IPS-20b (cell line): Measurements from ENCODE around the gene PLXNA4.

Experiments
- H3K27ac ChIP-seq: one replicate; pipeline ENCODE4 v1.5.1; 2013; ENCODE audit warnings: low read length
- H3K27me3 ChIP-seq: 2 replicates; pipeline ENCODE4 v1.6.1; 2013; ENCODE audit warnings: mild to moderate bottlenecking, low read length, inconsistent platforms; ENCODE audit not compliant: insufficient read depth
- H3K36me3 ChIP-seq: 2 replicates; pipeline ENCODE4 v1.6.1; 2013; ENCODE audit warnings: low read depth, mild to moderate bottlenecking, inconsistent platforms, low read length, moderate library complexity; ENCODE audit not compliant: insufficient read depth
- H3K4me1 ChIP-seq: 2 replicates; pipeline ENCODE4 v1.6.1; 2013; ENCODE audit warnings: mild to moderate bottlenecking, control low read depth, inconsistent platforms, low read length, moderate library complexity; ENCODE audit not compliant: insufficient read depth
- H3K4me3 ChIP-seq: 2 replicates; pipeline ENCODE4 v1.5.1; 2013; ENCODE audit warnings: mild to moderate bottlenecking, low read length, inconsistent platforms
- H3K9ac ChIP-seq: 2 replicates; pipeline ENCODE4 v1.6.1; 2013; ENCODE audit warnings: low read depth, mild to moderate bottlenecking, inconsistent platforms, low read length, moderate library complexity
- H3K9me3 ChIP-seq: 2 replicates; pipeline ENCODE4 v1.6.1; 2013; ENCODE audit warnings: mild to moderate bottlenecking, low read depth, low read length, inconsistent platforms; ENCODE audit not compliant: insufficient read depth

Gene PLXNA4

DNA sequence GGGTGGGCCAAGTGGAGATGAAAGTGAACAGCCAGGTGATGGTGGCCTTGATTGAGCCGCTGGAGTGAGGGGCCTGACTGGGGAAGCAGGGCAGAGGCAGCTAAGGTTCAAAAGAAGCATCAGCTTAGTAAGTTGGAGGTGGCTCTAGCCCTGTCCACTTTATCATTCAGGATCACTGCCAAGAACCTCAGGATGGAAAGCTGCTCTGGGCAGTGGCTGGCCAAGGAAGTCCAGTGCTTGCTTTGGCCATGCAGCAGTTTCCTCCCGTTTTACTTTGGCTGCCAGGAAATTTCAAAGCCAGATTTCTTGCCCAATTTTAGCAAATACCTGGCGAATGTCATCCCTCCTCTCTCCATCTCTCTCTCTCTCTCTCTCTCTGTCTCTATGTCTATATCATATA, 384.9 kb downstream of the PLXNA4 start:
- no peaks in the 10 kb centered on the region for H3K36me3 ChIP-seq
- no peak overlapping the region for H3K4me3 ChIP-seq
- peaks cover 13% of the 10 kb centered on the region for H3K9me3 ChIP-seq
- H3K9ac ChIP-seq, result no peak overlapping the region
- peaks cover 31% of the 10 kb centered on the region for H3K4me1 ChIP-seq
- H3K27ac ChIP-seq, result no peak overlapping the region
- H3K27me3 ChIP-seq, result peaks cover 12% of the 10 kb centered on the region; the same call in 1 of the 2 replicates

DNA sequence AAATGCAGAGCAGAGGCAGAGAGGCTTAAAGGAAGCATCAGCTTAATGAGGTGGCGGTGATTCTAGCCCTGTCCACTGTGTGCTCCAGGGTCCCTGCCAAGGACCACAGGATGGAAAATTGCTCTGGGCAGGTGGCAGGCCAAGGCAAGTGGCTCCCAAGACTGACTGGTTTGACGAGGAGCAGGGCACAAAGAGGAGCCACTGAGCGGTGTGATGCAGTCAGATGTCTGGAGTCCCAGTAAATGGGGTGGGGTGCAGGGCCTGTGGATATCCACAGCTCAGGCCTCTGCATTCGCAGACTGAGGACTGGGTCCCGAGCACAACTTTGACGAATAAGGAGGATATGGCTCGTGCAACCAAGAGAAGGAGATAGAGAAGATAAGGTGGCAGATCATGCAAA, 385.6 kb downstream of the PLXNA4 start:
- H3K36me3 ChIP-seq, result no peaks in the 10 kb centered on the region
- no peak overlapping the region for H3K4me3 ChIP-seq
- H3K9me3 ChIP-seq, result peaks cover 15% of the 10 kb centered on the region
- H3K27me3 ChIP-seq, result peaks cover 12% of the 10 kb centered on the region; the same call in 1 of the 2 replicates
- H3K4me1 ChIP-seq, result peaks cover 31% of the 10 kb centered on the region
- no peak overlapping the region for H3K9ac ChIP-seq
- no peak overlapping the region for H3K27ac ChIP-seq

DNA sequence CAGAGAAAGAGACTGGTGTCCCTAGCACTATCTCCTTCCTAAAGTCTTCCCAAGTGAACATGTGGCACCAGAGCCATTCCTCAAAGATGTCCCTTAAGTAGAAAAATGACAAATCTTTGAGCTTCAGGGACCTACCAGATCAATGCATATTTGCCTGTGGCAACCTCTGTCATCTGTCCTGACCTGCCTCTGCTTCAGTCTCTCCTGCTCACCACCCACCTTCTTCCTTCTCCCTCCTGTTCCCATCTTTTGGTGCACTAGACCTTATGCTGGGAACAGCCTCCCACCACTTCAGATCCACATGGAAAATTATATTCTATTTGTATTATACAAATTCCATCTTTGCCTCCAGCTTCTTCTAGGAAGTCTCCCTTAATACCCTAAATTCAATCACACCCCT, 386.4 kb downstream of the PLXNA4 start:
- no peak overlapping the region for H3K9ac ChIP-seq
- H3K36me3 ChIP-seq, result no peaks in the 10 kb centered on the region
- peaks cover 15% of the 10 kb centered on the region for H3K9me3 ChIP-seq
- H3K4me3 ChIP-seq, result no peak overlapping the region
- H3K27ac ChIP-seq, result no peak overlapping the region
- peaks cover 12% of the 10 kb centered on the region; the same call in 1 of the 2 replicates for H3K27me3 ChIP-seq
- peaks cover 31% of the 10 kb centered on the region for H3K4me1 ChIP-seq

DNA sequence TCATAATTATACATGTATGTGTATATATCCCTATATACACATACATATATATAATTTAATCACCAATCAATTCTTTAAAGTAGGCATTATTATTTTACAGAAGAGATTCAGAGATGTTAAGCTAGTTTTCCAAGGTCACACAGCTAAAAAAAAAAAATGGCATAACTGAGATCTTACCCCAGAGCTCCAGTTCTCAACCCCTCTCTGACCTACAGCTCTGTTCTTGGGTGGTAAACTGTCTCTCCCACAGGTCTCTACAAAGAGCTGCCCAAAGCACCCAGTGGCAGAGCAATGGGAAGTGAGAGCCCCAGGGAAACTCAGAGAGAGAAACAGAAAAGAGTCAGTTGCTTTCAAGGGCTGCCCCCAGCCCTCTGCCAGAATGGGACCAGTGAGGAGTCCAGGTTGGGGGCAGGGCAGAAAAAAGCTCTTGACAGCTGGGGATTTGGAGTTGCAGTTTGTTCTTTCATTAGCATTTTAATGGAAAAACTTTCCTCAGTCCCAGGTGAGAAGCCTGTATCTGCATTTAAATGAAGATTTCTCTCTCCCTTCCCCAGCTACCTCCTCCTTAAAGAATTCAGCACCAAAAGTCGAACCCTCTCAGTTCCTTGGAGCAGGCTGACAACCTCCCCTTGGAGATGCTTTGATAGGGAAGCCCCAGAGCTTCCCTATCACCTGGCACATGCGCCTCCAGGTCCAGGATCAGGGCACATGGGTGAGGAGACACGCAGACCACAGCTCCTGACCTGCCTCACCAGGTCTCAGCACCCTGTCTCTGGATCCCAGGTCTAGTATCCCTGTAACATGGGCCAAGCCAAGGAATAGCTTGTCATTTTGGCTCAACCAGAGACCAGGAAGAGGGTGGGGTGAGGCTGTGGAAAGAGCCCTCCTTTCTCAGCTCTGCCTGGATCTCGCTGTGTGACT, 388.1 kb downstream of the PLXNA4 start:
- Histone ChIP-seq H3K9me3 (peaks cover 15% of the 10 kb centered on the region), H3K27me3 (peaks cover 12% of the 10 kb centered on the region; the same call in 1 of the 2 replicates), H3K4me1 (peaks cover 40% of the 10 kb centered on the region), H3K9ac (peak overlapping the region; percentile 68; the same call in 1 of the 2 replicates), H3K27ac (peak overlapping the region; percentile 81), H3K4me3 (peak overlapping the region; percentile 50; the same call in 1 of the 2 replicates), H3K36me3 (no peaks in the 10 kb centered on the region)

DNA sequence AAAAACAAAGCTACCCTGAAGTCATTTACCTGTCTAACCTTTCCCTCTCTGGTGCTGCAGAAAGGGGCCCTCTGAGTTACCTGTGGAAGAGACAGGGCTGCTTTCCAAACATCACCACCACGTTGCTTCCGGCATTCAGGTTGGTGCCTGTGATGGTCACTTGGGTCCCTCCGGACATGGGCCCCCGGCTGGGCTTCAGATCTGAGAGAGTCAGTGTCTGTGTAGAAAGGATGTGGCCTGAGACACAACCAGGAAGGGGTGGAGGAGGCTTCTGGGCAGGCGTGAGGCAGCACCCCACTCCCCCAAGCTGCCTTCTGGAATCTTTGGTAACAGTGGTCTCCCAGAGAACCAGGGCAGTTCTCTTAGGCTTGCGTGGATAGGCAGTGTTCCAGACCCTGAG, 388.9 kb downstream of the PLXNA4 start:
- no peaks in the 10 kb centered on the region for H3K36me3 ChIP-seq
- peaks cover 12% of the 10 kb centered on the region; the same call in 1 of the 2 replicates for H3K27me3 ChIP-seq
- H3K27ac ChIP-seq, result peak overlapping the region; percentile 68
- H3K4me3 ChIP-seq, result no peak overlapping the region
- peaks cover 40% of the 10 kb centered on the region for H3K4me1 ChIP-seq
- peaks cover 15% of the 10 kb centered on the region for H3K9me3 ChIP-seq
- H3K9ac ChIP-seq, result peak overlapping the region; percentile 3; the same call in 1 of the 2 replicates

DNA sequence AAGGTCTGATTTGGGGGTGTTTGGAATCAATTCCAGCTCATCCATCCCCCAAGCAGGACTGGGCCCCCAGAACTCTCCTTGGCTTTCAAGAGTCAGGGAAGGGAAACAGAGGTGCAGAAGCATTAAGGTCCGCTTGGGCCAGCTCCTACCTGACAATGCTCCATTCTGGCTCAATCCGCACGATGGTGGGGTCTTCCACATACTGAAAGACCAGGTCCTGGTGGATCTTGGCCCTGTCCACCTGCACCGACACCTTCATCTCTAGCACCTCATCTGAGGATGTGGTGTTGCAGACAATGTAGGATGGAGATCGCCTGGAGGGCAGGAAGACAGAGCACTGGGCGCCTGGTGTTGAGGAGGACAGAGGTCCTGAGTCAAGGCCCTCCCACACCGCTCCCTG, 391.1 kb downstream of the PLXNA4 start:
- Histone ChIP-seq H3K4me1 (peaks cover 35% of the 10 kb centered on the region), H3K27ac (no peak overlapping the region)

DNA sequence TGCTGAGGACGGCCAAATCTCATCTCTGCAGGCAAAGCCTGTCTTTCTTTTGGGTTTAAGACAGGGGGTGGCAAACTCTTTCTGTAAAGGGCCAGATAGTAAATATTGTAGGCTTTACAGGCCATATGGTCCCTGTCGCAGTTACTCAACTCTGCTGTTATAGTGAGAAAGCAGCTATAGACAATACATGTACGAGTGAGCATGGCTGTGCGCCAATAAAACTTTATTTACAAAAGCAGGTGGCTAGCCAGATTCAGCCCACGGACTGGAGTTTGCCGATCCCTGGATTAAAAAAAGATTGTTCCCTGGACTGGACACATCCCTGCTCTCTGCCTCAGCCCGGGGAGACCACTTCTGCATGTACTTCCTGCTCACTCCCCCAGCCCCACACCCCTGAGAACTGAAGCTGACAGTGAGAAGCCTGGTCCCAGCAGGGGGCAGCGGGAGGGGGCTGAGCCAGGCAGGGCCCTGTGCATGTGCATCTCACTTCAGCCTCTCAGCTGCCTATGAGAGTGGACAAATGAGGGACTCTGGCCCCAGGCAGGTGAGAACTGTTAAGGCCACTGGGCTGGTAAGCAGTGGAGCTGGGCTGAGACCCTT, 392.4 kb downstream of the PLXNA4 start:
- Histone ChIP-seq H3K9me3 (peaks cover 15% of the 10 kb centered on the region), H3K4me1 (peaks cover 26% of the 10 kb centered on the region), H3K36me3 (no peaks in the 10 kb centered on the region), H3K4me3 (no peak overlapping the region), H3K27me3 (no peaks in the 10 kb centered on the region), H3K27ac (no peak overlapping the region), H3K9ac (no peak overlapping the region)

More for the DNA sequence above, 391.1 kb downstream of the PLXNA4 start:
- Histone ChIP-seq H3K27me3 (peaks cover 3% of the 10 kb centered on the region; the same call in 1 of the 2 replicates), H3K9me3 (peaks cover 15% of the 10 kb centered on the region), H3K36me3 (no peaks in the 10 kb centered on the region), H3K9ac (no peak overlapping the region), H3K4me3 (no peak overlapping the region)

DNA sequence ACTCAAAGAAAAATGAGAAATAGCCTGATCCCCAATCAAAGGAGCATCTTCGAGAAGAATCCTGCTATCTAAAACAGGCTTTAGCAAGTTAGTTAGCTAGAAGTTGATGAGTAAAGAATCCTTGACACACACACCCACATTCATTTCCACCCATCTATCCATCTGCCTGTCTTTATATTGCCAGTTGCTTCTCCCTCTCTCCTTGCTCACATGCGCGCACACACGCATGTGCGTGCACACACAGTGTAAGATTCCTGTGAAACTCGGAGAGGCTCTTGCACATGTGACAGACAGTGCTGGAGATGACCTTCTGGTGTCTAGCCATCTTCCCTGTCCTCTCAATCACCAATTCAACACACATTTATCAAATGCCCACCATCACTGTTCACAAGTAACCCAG, 393.3 kb downstream of the PLXNA4 start:
- no peaks in the 10 kb centered on the region for H3K27me3 ChIP-seq
- peaks cover 15% of the 10 kb centered on the region for H3K9me3 ChIP-seq
- H3K36me3 ChIP-seq, result no peaks in the 10 kb centered on the region
- no peak overlapping the region for H3K4me3 ChIP-seq
- H3K9ac ChIP-seq, result no peak overlapping the region
- H3K4me1 ChIP-seq, result peaks cover 20% of the 10 kb centered on the region; the same call in 1 of the 2 replicates
- no peak overlapping the region for H3K27ac ChIP-seq

DNA sequence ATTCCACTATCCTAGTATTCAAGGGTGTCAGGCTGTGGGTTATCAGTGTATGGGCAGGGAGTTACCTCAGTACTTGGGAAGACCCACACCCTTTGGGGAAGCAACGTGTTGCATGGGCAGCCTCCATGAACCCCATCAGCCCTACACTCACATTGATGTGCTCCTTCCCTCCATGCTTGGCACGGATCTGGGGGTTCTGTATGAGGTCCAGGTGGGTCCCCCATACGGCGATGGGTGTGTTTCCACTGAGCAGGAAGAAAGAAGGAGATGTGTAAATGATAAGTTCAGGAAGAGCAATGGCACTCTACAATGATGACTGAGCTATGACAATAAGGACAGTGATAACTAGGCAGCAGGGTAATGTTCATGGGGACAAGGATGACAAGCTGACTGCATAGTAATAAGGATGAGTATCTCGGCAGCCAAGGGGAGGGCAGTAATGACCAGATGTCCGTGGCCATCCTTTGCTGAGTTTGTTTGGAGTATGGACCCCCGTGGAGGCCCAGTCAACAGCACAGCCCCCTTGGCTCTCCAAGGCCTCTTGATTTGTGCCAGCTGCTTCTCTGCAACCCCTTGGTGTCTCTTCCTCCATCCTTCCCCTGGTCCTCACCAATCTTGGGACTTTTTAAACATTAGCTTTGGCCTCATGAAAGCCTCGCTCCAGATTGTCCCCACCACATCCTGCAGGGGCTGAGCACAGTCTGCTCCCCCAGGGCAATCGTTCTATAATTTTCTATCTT, 394.2 kb downstream of the PLXNA4 start:
- Histone ChIP-seq H3K27me3 (no peaks in the 10 kb centered on the region), H3K9me3 (peaks cover 9% of the 10 kb centered on the region), H3K4me3 (no peak overlapping the region), H3K27ac (no peak overlapping the region), H3K36me3 (no peaks in the 10 kb centered on the region), H3K4me1 (peaks cover 13% of the 10 kb centered on the region; the same call in 1 of the 2 replicates), H3K9ac (no peak overlapping the region)

DNA sequence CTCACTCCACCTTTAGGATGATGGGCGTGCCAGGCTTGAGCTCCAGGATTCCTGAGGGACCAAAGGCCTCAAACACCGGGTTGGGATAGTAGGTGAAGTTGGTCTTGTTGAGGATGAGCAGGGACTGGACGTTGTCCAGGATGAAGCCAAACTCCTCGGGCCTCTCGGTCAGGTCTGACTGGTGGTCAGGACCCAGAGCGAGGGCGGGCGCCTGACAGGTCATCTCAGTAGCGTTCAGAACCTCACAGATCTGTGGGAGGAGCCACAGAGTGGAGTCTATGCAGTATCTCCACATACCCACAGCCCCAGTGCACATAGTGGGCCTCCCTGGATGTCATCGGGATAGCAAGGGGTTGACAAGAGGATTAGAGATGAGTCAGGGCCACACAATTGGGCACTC, 394.9 kb downstream of the PLXNA4 start:
- no peak overlapping the region for H3K4me3 ChIP-seq
- H3K4me1 ChIP-seq, result peaks cover 13% of the 10 kb centered on the region; the same call in 1 of the 2 replicates
- H3K27ac ChIP-seq, result no peak overlapping the region

DNA sequence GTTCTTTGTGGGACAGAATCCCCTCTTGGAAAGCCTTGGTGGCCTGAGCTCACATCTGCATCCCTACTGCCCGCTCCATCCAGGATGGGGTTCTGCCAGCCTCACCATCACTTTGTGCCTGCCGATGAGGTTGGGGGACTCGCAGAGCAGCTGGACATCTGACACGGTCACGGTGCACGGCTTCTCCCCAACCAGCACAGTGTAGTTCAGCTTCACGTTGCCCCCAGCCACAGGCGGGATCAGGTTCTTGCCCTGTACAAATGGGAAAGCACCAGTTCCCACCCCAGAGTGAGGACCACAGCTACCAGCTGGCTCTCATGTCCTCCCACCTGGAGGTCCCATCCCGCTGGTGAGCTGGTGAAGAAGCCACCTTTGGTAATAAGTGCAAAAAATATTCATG, 395.8 kb downstream of the PLXNA4 start:
- Histone ChIP-seq H3K4me3 (no peak overlapping the region), H3K9me3 (no peaks in the 10 kb centered on the region), H3K4me1 (peaks cover 13% of the 10 kb centered on the region; the same call in 1 of the 2 replicates), H3K27me3 (no peaks in the 10 kb centered on the region), H3K9ac (no peak overlapping the region), H3K27ac (no peak overlapping the region), H3K36me3 (no peaks in the 10 kb centered on the region)

More for the DNA sequence above, 394.9 kb downstream of the PLXNA4 start:
- no peaks in the 10 kb centered on the region for H3K27me3 ChIP-seq
- H3K9me3 ChIP-seq, result peaks cover 2% of the 10 kb centered on the region
- no peaks in the 10 kb centered on the region for H3K36me3 ChIP-seq
- no peak overlapping the region for H3K9ac ChIP-seq
